Stomach (tissue), 4 donors: ENCODE results near the gene NPTX2.

Source experiments
- EP300 ChIP-seq: sonication (generic); formaldehyde crosslinking; IDR thresholded peaks from one replicate; pipeline ENCODE4 v1.6.1; 2017; ENCODE audit warnings: antibody characterized with exemption
- POLR2AphosphoS5 ChIP-seq, 3 donors: sonication (generic); formaldehyde crosslinking; IDR thresholded peaks; one replicate each; pipeline ENCODE4 v1.6.1; 2016; ENCODE audit warnings: antibody characterized with exemption in 3 of 3

- TF ChIP-seq POLR2AphosphoS5 (IDR thresholded peaks at IDR 0.05) (no peak), EP300 (no peak)
These were observed 29.4 kb downstream of the NPTX2 start for GRCh38 chr7:98646465-98646864.
